GM18861 (cell line): ENCODE measurements around the gene BDP1.
"Not testable (repeated sequence)": the region's sequence is repeated elsewhere in the genome, so short reads cannot be mapped to it uniquely, and the experiment has no call there.

ENCODE experiments used
- ATAC-seq: cut with Tn5 transposase; IDR thresholded peaks from one replicate; pipeline ENCODE4 v1.9.1; 2021; ENCODE audit not compliant: unreplicated experiment

The BDP1 gene

DNA sequence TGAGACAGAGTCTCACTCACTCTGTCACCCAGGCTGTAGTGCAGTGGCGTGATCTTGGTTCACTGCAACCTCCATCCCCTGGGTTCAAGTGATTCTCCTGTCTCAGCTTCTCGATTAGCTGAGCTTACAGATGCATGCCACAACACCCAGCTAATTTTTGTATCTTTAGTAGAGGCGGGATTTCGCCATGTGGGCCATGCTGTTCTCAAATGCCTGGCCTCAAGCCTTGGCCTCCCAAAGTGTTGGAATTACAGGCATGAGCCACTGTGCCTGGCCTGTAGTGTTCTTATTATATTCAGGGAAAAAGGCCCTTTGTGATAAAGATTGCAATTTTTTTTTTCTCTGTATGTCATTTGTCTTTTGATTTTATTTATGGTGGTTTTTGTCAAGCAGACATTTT, 107.7 kb downstream of the BDP1 start:
- no peak for ATAC-seq

DNA sequence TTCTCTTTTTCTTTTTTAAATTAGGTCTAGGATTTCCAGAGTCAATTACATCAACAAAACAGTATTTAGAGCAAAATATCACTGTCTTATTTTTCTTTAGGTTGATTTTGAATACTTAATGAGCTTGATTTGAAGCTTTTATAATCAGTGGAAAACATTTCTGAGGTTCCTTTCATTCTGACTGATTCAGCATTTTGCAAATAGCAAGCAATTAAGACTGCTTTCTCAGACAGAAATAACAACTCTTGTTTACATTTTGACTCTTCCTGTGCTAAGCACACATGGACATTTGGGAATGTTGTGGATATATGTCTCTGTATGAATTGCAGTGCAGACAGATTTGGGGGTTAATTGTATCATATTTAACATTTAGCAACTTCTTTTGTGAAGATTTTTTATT, 109.4 kb downstream of the BDP1 start:
- no peak for ATAC-seq

DNA sequence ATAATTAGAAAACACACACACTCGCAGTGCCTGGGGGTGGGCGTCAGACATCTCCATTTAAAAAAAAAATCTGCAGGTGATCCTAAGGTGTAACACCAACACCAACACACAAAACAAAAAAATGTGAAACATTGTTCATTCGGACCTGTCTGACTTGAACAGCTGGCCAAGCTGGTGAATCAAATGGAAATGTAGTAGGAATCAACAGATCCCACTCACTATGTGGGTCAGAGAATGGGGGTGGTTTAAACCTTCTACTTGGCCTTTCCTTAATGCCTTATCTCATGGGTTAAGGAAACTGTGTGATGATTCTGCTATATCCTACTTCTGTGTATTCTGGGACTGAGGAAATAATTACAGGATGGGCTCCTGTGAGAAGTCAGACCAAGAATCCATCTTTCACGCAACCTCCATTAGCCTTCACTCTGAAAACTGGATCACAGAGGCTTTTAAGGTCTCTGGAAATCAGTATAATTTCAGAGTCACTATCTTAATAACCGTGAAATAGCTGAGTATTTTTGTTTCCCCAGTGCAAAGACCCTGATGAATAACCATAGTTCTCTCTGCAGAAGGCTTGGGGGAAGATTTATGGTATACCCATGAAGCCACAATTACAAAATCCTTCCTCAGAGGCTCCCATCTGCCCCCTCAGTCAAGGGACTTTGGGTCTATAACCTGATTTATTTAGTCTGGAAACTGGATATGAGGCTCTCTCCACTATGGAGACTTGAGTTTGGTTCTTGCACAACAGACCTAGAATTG, 114.5 kb downstream of the BDP1 start:
- ATAC-seq, result no peak

- not testable (repeated sequence) for ATAC-seq
These were observed 116.4 kb downstream of the BDP1 start for GRCh38 chr5:71571811-71572210.

- ATAC-seq, result no peak
These were observed 118.1 kb downstream of the BDP1 start for GRCh38 chr5:71573591-71573990.

GRCh38 chr5:71575588-71575987, 120.1 kb downstream of the BDP1 start:
- not testable (repeated sequence) for ATAC-seq

DNA sequence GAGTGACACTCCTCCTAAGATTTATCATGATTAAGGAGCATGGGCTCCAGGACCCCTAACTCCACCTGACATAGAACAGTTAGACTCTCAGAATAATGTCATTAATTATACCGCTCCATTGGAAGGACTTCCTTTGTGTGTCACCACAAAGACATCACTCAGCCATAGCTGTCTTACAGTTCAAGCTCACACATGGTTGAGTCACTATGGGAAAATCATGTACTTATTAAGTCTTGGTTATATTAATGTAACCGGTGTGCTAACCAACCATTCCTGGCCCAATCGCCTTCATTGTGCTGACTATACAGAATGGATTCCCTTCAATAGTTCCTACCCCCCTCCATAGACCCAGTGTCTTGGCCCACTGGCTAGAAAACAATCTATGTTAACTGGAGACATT, 120.8 kb downstream of the BDP1 start:
- ATAC-seq, result no peak

GRCh38 chr5:71577839-71578238, 122.4 kb downstream of the BDP1 start:
- not testable (repeated sequence) for ATAC-seq

DNA sequence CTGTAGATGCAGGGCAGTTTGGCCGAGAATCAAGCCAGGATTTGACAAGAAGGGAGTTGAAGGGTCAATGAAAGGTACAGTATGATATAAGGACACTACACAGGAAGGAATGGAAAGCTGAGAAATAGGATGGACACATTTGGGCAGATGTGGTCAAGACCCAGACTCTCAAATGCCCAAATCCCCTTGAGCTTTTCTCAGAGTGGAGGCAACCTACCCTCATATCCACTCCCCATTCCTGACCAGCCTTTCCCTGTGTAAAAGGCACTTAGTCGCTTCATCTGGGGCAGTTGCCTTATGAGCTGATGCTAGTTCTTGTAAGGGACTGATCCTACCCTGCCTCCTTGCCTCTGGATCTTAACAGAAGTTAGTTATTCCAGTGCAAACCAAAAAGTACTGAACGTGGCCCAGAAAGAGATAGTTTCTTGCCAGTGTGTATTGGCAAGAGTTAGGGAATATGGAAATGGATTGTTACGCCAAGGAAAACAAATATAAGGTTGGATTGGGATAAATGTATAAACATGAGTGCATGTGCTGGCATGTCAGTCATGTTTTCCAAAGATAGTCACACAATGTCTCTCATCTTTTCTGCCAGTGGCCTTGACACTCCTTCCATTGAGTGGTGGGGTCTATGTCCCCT, 127.6 kb downstream of the BDP1 start:
- no peak for ATAC-seq

GRCh38 chr5:71586052-71586940, 130.8 kb downstream of the BDP1 start:
- no peak for ATAC-seq

DNA sequence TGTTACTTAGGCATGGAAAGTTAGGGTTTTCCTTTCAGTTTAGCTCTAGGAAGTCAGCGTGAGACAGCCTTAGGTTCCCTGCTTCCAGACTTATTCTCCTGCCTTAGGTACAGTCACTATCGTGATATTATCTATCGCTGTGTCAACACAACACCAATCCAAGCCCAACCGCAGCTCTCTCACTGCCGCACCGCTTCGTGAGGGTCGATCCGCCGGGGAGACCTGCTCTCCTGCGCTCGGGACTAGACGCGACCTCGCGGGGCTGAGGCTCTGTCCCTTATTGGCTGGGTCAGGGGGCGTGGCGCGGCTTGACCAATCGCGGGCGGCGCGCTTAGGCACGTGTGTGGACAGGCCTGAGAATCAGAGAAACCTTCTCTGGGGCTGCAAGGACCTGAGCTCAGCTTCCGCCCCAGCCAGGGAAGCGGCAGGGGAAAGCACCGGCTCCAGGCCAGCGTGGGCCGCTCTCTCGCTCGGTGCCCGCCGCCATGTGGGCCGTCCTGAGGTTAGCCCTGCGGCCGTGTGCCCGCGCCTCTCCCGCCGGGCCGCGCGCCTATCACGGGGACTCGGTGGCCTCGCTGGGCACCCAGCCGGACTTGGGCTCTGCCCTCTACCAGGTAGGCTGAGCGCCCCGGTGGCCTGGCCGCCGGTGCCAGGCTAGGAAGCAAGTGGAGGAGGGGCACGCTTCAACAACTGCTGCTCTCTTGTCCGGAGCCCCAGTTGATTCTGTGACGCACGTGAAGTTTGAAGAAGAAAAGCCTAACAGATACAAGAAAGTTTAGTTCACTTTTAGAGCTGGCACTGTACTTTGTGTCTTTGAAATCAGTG, 131.7 kb downstream of the BDP1 start, which contains the start of gene MCCC2:
MCCC2 (plus strand) TSS at position 400 of the 825 bp plus-strand sequence; CDS start at position 486, 86 bp downstream.
- ATAC-seq, result peak; percentile 96

DNA sequence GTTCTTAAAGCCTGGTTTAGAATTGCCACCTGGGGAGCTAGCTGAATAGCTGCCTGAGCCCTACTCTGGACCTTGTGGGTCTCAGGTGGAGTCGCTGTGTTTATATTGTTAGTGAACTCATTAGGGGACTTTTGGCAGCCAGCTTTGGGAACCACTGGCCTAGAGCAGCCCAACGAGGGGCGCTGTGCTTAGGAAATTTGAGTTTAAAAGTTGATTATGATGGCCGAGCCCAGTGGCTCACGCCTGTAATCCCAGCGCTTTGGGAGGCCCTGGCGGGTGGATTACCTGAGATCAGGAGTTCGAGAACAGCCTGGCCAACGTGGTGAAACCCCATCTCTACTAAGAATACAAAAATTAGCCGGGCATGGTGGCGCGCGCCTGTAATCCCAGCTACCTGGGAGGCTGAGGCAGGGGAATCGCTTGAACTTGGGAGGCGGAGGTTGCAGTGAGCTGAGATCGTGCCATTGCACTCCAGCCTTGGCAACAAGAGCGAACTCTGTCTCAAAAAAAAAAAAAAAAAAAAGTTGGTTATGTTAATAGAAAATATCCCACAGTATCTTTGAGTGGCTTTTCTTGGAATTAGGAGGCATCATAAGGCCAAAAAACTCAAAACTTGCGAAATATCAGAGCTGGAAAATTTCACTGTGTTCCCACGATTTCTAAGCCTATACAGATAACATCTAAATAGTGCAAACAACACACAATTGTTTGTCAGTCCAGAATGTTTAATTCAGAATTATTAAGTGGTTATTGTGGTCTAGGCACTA, 132.5 kb downstream of the BDP1 start:
- peak; percentile 2 for ATAC-seq

DNA sequence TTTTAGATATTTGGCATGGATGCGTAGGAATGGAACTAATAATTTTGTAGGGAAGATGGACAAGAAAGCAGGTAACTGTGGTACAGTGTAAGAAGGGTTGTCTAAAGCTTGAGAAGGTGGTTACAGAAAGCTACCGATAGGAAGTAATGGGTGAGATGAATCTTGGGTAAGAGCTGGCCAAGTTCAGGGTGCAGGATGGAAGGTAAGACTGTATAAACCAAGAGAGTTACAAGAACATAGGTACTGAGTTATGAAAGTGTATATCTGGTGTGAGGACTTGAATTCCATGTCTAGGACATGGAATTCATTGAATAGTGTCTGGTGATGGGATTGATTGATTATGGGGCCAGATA, 133.1 kb downstream of the BDP1 start:
- ATAC-seq, result no peak

- no peak for ATAC-seq
These were observed 134.5 kb downstream of the BDP1 start for GRCh38 chr5:71589903-71590302.

GRCh38 chr5:71591100-71591499, 135.6 kb downstream of the BDP1 start:
- no peak for ATAC-seq

DNA sequence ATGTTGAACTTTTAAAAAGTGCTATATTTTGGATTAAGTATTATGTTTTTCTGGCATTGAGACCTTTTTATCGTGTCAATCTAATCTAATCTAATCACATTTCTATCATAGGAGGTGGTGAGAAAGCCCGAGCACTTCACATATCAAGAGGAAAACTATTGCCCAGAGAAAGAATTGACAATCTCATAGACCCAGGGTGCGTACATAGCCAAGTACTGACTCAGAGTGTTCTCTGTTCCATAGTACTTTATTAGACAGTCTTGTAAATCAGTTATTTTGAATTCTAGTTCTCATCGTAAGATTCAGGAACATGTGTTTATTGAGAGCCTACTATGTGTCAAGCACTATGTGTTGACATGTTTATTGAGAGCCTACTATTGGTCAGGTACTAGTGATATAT, 140.7 kb downstream of the BDP1 start:
- ATAC-seq, result no peak

DNA sequence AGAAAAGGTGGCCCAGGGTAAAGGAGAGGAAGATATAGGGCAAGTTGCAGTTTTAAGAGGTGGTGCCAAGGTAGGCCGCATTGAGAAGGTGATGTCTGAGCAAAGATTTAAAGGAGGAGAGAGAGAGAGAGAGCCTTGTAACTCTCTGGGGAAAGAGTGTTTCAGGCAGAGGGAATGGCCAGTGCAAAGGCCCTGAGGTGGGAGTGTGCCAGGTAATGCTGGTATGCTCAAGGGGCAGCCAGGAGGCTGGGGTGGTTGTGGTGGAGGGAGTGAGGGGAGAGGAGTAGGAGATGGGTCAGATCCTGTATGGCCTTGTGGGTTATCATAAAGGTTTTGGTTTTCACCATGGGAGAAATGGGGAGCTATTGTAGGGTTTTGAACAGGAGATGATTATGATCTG, 141.6 kb downstream of the BDP1 start:
- no peak for ATAC-seq

- no peak for ATAC-seq
These were observed 145.3 kb downstream of the BDP1 start for GRCh38 chr5:71600783-71601182.

- peak; percentile 95 for ATAC-seq
These were observed 146.0 kb downstream of the BDP1 start for GRCh38 chr5:71601222-71602026.
